IMR-90 (cell line): ENCODE data around the gene KLRC1. TPM values are rescaled to one million over a fixed set of nuclear protein-coding genes. Genes with fewer than 3 reads are reported as not detected.

Experiments used
- ATAC-seq: fragments of 200-7000 bp; cut with Tn5 transposase; 2 replicates; pipeline ENCODE4 v1.9.1; 2020; ENCODE audit warnings: low read depth, mild to moderate bottlenecking, moderate library complexity
- BruUV-seq: library from RNA; stranded (reverse); fragments of 400-500 nt; replicated peaks from 2 replicates; lab custom pipeline; 2021; lab: Mats Ljungman, UMichigan
- CTCF ChIA-PET: fragments of 300-600 bp; formaldehyde crosslinking; extraction: SDS; loops from one replicate; lab custom pipeline; 2021; ENCODE audit warnings: antibody characterized with exemption; lab: Yijun Ruan, JAX
- POLR2A ChIA-PET: fragments of 300-600 bp; sonication (Branson Sonifier 250); formaldehyde crosslinking; loops from one replicate; lab custom pipeline; 2022; ENCODE audit warnings: antibody characterized with exemption; ENCODE audit not compliant: unreplicated experiment; lab: Charles Lee
- DNase-seq: peaks from one replicate; pipeline ENCODE4 v3.0.0; 2013
- H2AFZ ChIP-seq: replicated peaks from 2 replicates; pipeline ENCODE3; 2013; ENCODE audit warnings: low read length, mild to moderate bottlenecking; ENCODE audit not compliant: poor library complexity
- H2AK5ac ChIP-seq: 2 replicates; pipeline ENCODE4 v1.6.1; 2013; ENCODE audit warnings: low read depth, low read length, inconsistent platforms
- H2AK9ac ChIP-seq: replicated peaks from 2 replicates; pipeline ENCODE3; 2013; ENCODE audit warnings: mild to moderate bottlenecking, low read depth, low read length, moderate library complexity; ENCODE audit not compliant: poor library complexity
- H2BK120ac ChIP-seq: 2 replicates; pipeline ENCODE4 v1.6.1; 2013; ENCODE audit warnings: low read depth, low read length, inconsistent platforms
- H2BK15ac ChIP-seq: 3 replicates; pipeline ENCODE4 v1.6.1; 2013; ENCODE audit warnings: low read depth, low read length, inconsistent platforms
- H2BK20ac ChIP-seq: 2 replicates; pipeline ENCODE4 v1.6.1; 2013; ENCODE audit warnings: low read depth, mild to moderate bottlenecking, inconsistent platforms, low read length, moderate library complexity
- H2BK5ac ChIP-seq: 2 replicates; pipeline ENCODE4 v1.6.1; 2013; ENCODE audit warnings: mild to moderate bottlenecking, low read depth, low read length, inconsistent platforms; ENCODE audit not compliant: poor library complexity, severe bottlenecking
- H3K14ac ChIP-seq: replicated peaks from 2 replicates; pipeline ENCODE4 v1.6.1; 2013; ENCODE audit warnings: low read depth, low read length, inconsistent platforms
- H3K18ac ChIP-seq: 2 replicates; pipeline ENCODE4 v1.6.1; 2013; ENCODE audit warnings: low read depth, low read length, control low read depth
- H3K23ac ChIP-seq: 2 replicates; pipeline ENCODE4 v1.6.1; 2013; ENCODE audit warnings: low read depth, low read length, inconsistent platforms
- H3K27ac ChIP-seq: 2 replicates; pipeline ENCODE4 v1.5.1; 2013; ENCODE audit warnings: mild to moderate bottlenecking, control low read depth, low read length; ENCODE audit not compliant: insufficient read depth
- H3K27me3 ChIP-seq: 2 replicates; pipeline ENCODE4 v1.6.1; 2013; ENCODE audit warnings: low read length; ENCODE audit not compliant: control insufficient read depth, insufficient read depth
- H3K36me3 ChIP-seq: 2 replicates; pipeline ENCODE4 v1.6.1; 2013; ENCODE audit warnings: low read length, mixed read lengths; ENCODE audit not compliant: control insufficient read depth, insufficient read depth
- H3K4ac ChIP-seq: 2 replicates; pipeline ENCODE4 v1.6.1; 2013; ENCODE audit warnings: low read depth, low read length, inconsistent platforms
- H3K4me1 ChIP-seq: 2 replicates; pipeline ENCODE4 v1.6.1; 2013; ENCODE audit warnings: low read length, mixed read lengths; ENCODE audit not compliant: control insufficient read depth, insufficient read depth
- H3K4me2 ChIP-seq: 2 replicates; pipeline ENCODE4 v1.6.1; 2013; ENCODE audit warnings: low read depth, mild to moderate bottlenecking, control low read depth, low read length, moderate library complexity
- H3K4me3 ChIP-seq: 2 replicates; pipeline ENCODE4 v1.5.1; 2013; ENCODE audit warnings: low read depth, mild to moderate bottlenecking, control low read depth, low read length, moderate library complexity; ENCODE audit not compliant: insufficient read depth
- H3K56ac ChIP-seq: 2 replicates; pipeline ENCODE4 v1.6.1; 2013; ENCODE audit warnings: low read length, inconsistent platforms; ENCODE audit not compliant: insufficient read depth; ENCODE audit errors: extremely low read depth
- H3K79me1 ChIP-seq, 2 experiments: 2 replicates each; pipeline ENCODE4 v1.6.1; 2013; ENCODE audit warnings: low read length in 2 of 2, inconsistent platforms in 1 of 2, low read depth in 1 of 2
- H3K9ac ChIP-seq: 2 replicates; pipeline ENCODE4 v1.6.1; 2013; ENCODE audit warnings: low read depth, low read length, control low read depth
- H3K9me1 ChIP-seq: 2 replicates; pipeline ENCODE4 v1.6.1; 2013; ENCODE audit warnings: low read length, inconsistent platforms; ENCODE audit not compliant: insufficient read depth
- H3K9me3 ChIP-seq: 2 replicates; pipeline ENCODE4 v1.6.1; 2013; ENCODE audit warnings: low read length; ENCODE audit not compliant: control insufficient read depth, insufficient read depth
- H4K20me1 ChIP-seq: 2 replicates; pipeline ENCODE4 v1.6.1; 2013; ENCODE audit warnings: low read length, inconsistent platforms; ENCODE audit not compliant: insufficient read depth
- H4K5ac ChIP-seq: 2 replicates; pipeline ENCODE4 v1.6.1; 2013; ENCODE audit warnings: mild to moderate bottlenecking, low read depth, low read length, control low read depth
- H4K8ac ChIP-seq, 2 experiments: 2 replicates each; pipeline ENCODE4 v1.6.1; 2013; ENCODE audit warnings: low read depth in 2 of 2, low read length in 2 of 2, control low read depth in 1 of 2, inconsistent platforms in 1 of 2
- H4K91ac ChIP-seq: 2 replicates; pipeline ENCODE4 v1.6.1; 2013; ENCODE audit warnings: low read depth, low read length, inconsistent platforms; ENCODE audit not compliant: insufficient read depth
- BHLHE40 ChIP-seq: fragments of 150-350 bp; IDR thresholded peaks from 2 replicates; pipeline ENCODE4 v1.6.1; 2016; ENCODE audit warnings: mild to moderate bottlenecking, low read depth, low read length
- CEBPB ChIP-seq: IDR thresholded peaks from 2 replicates; pipeline ENCODE4 v1.6.1; 2012; ENCODE audit warnings: low read depth, low read length, improper control_type of control experiment
- CHD1 ChIP-seq: IDR thresholded peaks from 2 replicates; pipeline ENCODE4 v1.6.1; 2012; ENCODE audit warnings: low read depth, low read length, improper control_type of control experiment
- CTCF ChIP-seq: conservative IDR thresholded peaks from 2 replicates; pipeline ENCODE4 v1.5.1; 2012; ENCODE audit warnings: mild to moderate bottlenecking, low read depth, low read length, improper control_type of control experiment
- ELK1 ChIP-seq: fragments of 150-350 bp; IDR thresholded peaks from 2 replicates; pipeline ENCODE4 v1.6.1; 2016; ENCODE audit warnings: low read depth, mild to moderate bottlenecking, low read length, moderate library complexity, borderline replicate concordance
- FOS ChIP-seq: fragments of 150-350 bp; IDR thresholded peaks from 2 replicates; pipeline ENCODE4 v1.6.1; 2016; ENCODE audit warnings: low read depth, low read length
- MAFK ChIP-seq: IDR thresholded peaks from 2 replicates; pipeline ENCODE4 v1.6.1; 2012; ENCODE audit warnings: low read depth, low read length, improper control_type of control experiment
- MAZ ChIP-seq: IDR thresholded peaks from 2 replicates; pipeline ENCODE4 v1.6.1; 2012; ENCODE audit warnings: low read depth, mild to moderate bottlenecking, low read length, improper control_type of control experiment, moderate library complexity, borderline replicate concordance
- MXI1 ChIP-seq: IDR thresholded peaks from 2 replicates; pipeline ENCODE4 v1.6.1; 2012; ENCODE audit warnings: low read depth, mild to moderate bottlenecking, low read length, moderate library complexity, borderline replicate concordance
- NFE2L2 ChIP-seq: fragments of 150-350 bp; IDR thresholded peaks from 2 replicates; pipeline ENCODE4 v1.6.1; 2016; ENCODE audit warnings: low read depth, mild to moderate bottlenecking, low read length
- POLR2A ChIP-seq: IDR thresholded peaks from 2 replicates; pipeline ENCODE4 v1.6.1; 2012; ENCODE audit warnings: mild to moderate bottlenecking, low read depth, low read length
- RAD21 ChIP-seq: IDR thresholded peaks from 2 replicates; pipeline ENCODE4 v1.6.1; 2012; ENCODE audit warnings: low read length, improper control_type of control experiment
- RCOR1 ChIP-seq: IDR thresholded peaks from 2 replicates; pipeline ENCODE4 v1.6.1; 2012; ENCODE audit warnings: mild to moderate bottlenecking, low read length, improper control_type of control experiment; ENCODE audit not compliant: insufficient replicate concordance
- RFX5 ChIP-seq: IDR thresholded peaks from 2 replicates; pipeline ENCODE4 v1.8.0; 2012; ENCODE audit warnings: low read depth, mild to moderate bottlenecking, low read length, moderate library complexity
- SMC3 ChIP-seq: fragments of 150-350 bp; IDR thresholded peaks from 2 replicates; pipeline ENCODE4 v1.6.1; 2016; ENCODE audit warnings: low read depth, mild to moderate bottlenecking, antibody characterized with exemption, low read length, moderate library complexity
- USF2 ChIP-seq: fragments of 150-350 bp; IDR thresholded peaks from 2 replicates; pipeline ENCODE4 v1.6.1; 2017; ENCODE audit warnings: mild to moderate bottlenecking, antibody characterized with exemption, low read length, low read depth
- WGBS, 2 experiments: methylation state at CpG; one replicate each; pipeline versions ENCODE4 v1.1.5 to v1.1.7; 2013; ENCODE audit warnings: missing lambda C conversion rate in 2 of 2; ENCODE audit not compliant: insufficient read length in 1 of 2; ENCODE audit errors: extremely low coverage in 2 of 2; 5-methylcytosine and 5-hydroxymethylcytosine counted together
- dilution Hi-C: fragments of 300-500 bp; cut with HindIII; formaldehyde crosslinking; loops from one replicate; pipeline ENCODE4 v1.14.3; 2018; ENCODE audit warnings: low sequenced_read_pairs; ENCODE audit not compliant: unreplicated experiment
- in situ Hi-C: fragments of 300-500 bp; cut with MboI; formaldehyde crosslinking; loops from 3 replicates; pipeline ENCODE4 v1.14.3; 2019; ENCODE audit warnings: low sequenced_read_pairs, inconsistent platforms, mixed read lengths
- intact Hi-C: fragments of 100-400 bp; cut with micrococcal nuclease; formaldehyde crosslinking; loops from 2 replicates; pipeline ENCODE4 v1.10.0; 2022
- polyA plus RNA-seq, 3 experiments: library from polyadenylated mRNA; depleted of rRNA; stranded (reverse); fragments of >200 nt; gene quantifications; 2 replicates each; pipeline ENCODE4 v1.2.3, GENCODE V29; 2012; ENCODE audit warnings: low replicate concordance in 1 of 3
- total RNA-seq: library from RNA; depleted of rRNA; stranded (reverse); fragments of >200 nt; gene quantifications from 2 replicates; pipeline ENCODE4 v1.2.3, GENCODE V29; 2012

The KLRC1 gene
- total and polyA plus RNA-seq, 2 of the 4 experiments (the other 2 are of a cell fraction), result not detected

GRCh38 chr12:10455766-10456165, 2.6 kb upstream of the KLRC1 start:
- ChIA-PET CTCF (no interaction called here), POLR2A (no interaction called here)
- H3K9ac ChIP-seq, result no peak overlapping the region
- H3K36me3 ChIP-seq, result no peaks in the 10 kb centered on the region
- no TSS peak for BruUV-seq
- no peak overlapping the region for H3K4me3 ChIP-seq
- ATAC-seq (no peak), DNase-seq (no peak)
- no peak overlapping the region for H3K14ac ChIP-seq
- H4K5ac ChIP-seq, result no peak overlapping the region
- no peak overlapping the region for H3K4ac ChIP-seq
- no peak overlapping the region for H2AK9ac ChIP-seq
- dilution Hi-C loops (no loop called here), in situ Hi-C loops (no loop called here), intact Hi-C loops (loop anchor here (10.0 kb wide), 1 partner anchor 51 kb away; the partner anchor contains the start of gene KLRC4)
- H2BK20ac ChIP-seq, result no peak overlapping the region
- no peak overlapping the region for H4K8ac ChIP-seq
- H3K27me3 ChIP-seq, result peaks cover 2% of the 10 kb centered on the region; the same call in 1 of the 2 replicates
- H4K20me1 ChIP-seq, result no peaks in the 10 kb centered on the region
- no peak overlapping the region for H2AK5ac ChIP-seq
- H2BK5ac ChIP-seq, result no peak overlapping the region
- no peaks in the 10 kb centered on the region for H3K4me1 ChIP-seq
- H3K27ac ChIP-seq, result no peak overlapping the region
- no peak overlapping the region for H3K4me2 ChIP-seq
- no peaks in the 10 kb centered on the region for H3K9me1 ChIP-seq
- H3K56ac ChIP-seq, result no peak overlapping the region
- no peak overlapping the region for H2BK15ac ChIP-seq
- peaks cover 6% of the 10 kb centered on the region for H3K9me3 ChIP-seq
- no peak for TF ChIP-seq RAD21
- no peak for TF ChIP-seq CEBPB
- no peak for TF ChIP-seq CTCF
- TF ChIP-seq POLR2A, result no peak
- TF ChIP-seq BHLHE40, result no peak
- no peak for TF ChIP-seq SMC3
- TF ChIP-seq FOS, result no peak
- TF ChIP-seq MAZ, result no peak
- no peak for TF ChIP-seq NFE2L2
- TF ChIP-seq USF2, result no peak
- TF ChIP-seq MXI1, result no peak
- TF ChIP-seq ELK1, result no peak
- no peak for TF ChIP-seq RCOR1
- TF ChIP-seq MAFK, result no peak
- no peak for TF ChIP-seq CHD1
- no peak for TF ChIP-seq RFX5
- no peak overlapping the region for H2BK120ac ChIP-seq
- no peaks in the 10 kb centered on the region for H3K79me1 ChIP-seq
- H3K18ac ChIP-seq, result no peak overlapping the region
- no peak overlapping the region for H3K23ac ChIP-seq
- H2AFZ ChIP-seq, result no peak overlapping the region
- WGBS, 2 experiments, result no CpG with 5 or more reads among the region's 1 CpG
- no peak overlapping the region for H4K91ac ChIP-seq
